Measurements from ENCODE around the gene NUF2.

GRCh38 chr1:163365186-163365585 is 43.4 kb downstream of the NUF2 start:
- TF ChIP-seq CTCF (IDR thresholded peaks at IDR 0.05) (no peak), POLR2A (IDR thresholded peaks at IDR 0.05) (no peak), EP300 (IDR thresholded peaks at IDR 0.05) (no peak), POLR2AphosphoS5 (IDR thresholded peaks at IDR 0.05) (no peak)

Data from suprapubic skin (tissue), 4 donors.